Epithelial cell of esophagus (primary cell): ENCODE data around the gene ETV6.

Experiments
- DNase-seq: peaks from one replicate; pipeline ENCODE4 v3.0.0; 2010; ENCODE audit warnings: low read depth
- H3K4me3 ChIP-seq: 2 replicates; pipeline ENCODE4 v1.5.1; 2011; ENCODE audit warnings: mild to moderate bottlenecking, low read length, control low read depth
- TF ChIP-seq, protein P1 (sequence below): IDR thresholded peaks from 2 replicates; pipeline ENCODE4 v1.5.1; 2011; ENCODE audit warnings: low read depth, mild to moderate bottlenecking, low read length, control low read depth, inconsistent platforms; ENCODE audit not compliant: insufficient read depth; ENCODE audit errors: missing control alignments

ETV6 gene

DNA sequence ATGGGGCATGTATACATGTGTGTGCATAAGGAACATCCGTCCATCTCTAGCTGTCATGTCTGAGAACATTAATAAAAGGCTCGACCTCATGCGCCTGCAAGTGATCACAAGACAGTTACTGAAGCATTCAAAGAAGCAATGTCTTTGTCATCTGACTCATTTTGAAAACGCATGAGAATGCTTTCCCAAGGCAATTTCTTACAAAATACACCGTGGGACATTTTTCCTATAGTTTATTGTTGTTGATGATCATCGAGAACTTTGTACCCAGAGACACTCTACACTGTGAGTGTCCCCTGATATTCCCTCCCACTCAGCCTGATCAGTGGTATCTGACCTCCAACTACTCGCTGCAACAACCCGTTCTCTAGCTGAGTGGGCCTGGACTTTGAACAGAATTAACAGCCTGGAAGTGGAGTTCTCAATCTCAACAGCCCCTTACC lies 68.1 kb downstream of the ETV6 start:
- TF ChIP-seq, protein P1, sequence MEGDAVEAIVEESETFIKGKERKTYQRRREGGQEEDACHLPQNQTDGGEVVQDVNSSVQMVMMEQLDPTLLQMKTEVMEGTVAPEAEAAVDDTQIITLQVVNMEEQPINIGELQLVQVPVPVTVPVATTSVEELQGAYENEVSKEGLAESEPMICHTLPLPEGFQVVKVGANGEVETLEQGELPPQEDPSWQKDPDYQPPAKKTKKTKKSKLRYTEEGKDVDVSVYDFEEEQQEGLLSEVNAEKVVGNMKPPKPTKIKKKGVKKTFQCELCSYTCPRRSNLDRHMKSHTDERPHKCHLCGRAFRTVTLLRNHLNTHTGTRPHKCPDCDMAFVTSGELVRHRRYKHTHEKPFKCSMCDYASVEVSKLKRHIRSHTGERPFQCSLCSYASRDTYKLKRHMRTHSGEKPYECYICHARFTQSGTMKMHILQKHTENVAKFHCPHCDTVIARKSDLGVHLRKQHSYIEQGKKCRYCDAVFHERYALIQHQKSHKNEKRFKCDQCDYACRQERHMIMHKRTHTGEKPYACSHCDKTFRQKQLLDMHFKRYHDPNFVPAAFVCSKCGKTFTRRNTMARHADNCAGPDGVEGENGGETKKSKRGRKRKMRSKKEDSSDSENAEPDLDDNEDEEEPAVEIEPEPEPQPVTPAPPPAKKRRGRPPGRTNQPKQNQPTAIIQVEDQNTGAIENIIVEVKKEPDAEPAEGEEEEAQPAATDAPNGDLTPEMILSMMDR: no peak
- peak; percentile 50 for DNase-seq
- H3K4me3 ChIP-seq: no peak overlapping the region

DNA sequence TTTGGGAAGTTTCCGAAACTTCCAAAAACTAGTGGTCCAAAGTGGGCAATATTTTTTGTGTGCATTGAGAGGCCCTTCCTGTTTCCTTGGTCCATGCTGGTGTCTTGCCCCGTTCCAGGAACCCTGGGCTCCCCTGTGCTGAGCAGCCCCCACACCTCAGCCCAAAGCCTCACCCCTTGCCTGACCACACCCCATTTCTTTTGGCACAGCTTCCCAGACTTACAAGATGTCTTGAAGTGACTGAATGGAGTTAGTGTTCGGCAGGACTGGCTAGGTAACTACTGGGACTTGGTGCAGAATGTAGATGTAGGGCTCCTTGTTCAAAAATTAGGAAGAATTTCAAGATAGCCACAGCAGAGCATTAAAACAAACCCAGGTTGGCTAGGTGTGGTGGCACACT lies 68.6 kb downstream of the ETV6 start:
- H3K4me3 ChIP-seq: no peak overlapping the region
- peak; percentile 39 for DNase-seq
- TF ChIP-seq, protein P1: no peak

DNA sequence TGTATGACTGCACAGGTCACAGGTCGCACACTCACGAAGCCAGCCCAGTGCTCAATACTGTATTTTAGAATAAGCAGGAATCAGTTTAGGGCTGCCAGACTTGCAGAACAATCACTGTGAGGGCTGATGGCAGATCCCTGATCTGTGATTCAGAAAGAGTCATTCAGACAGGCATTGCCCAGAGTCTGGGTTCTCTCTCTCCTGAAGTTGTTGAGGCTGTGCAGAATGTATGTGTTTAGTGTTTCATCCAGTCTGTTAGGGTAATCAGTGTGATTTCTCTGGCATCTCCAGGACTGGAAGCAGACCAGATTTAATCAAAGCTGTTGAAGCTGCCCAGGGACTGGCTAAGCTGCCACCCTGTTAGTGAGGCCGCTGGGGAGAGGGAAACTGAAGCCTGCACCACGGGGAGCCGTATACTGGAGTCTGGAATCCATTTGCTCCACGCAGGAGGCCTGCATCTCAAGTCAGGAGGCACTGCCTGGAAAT lies 69.3 kb downstream of the ETV6 start:
- TF ChIP-seq, protein P1: no peak
- no peak overlapping the region for H3K4me3 ChIP-seq
- DNase-seq: peak; percentile 86

- H3K4me3 ChIP-seq: no peak overlapping the region
- DNase-seq: peak; percentile 93
- TF ChIP-seq, protein P1: no peak
Measured at GRCh38 chr12:11719678-11720099, 70.2 kb downstream of the ETV6 start.

GRCh38 chr12:11722071-11722470 lies 72.6 kb downstream of the ETV6 start:
- no peak for DNase-seq
- TF ChIP-seq, protein P1: no peak
- H3K4me3 ChIP-seq: no peak overlapping the region

DNA sequence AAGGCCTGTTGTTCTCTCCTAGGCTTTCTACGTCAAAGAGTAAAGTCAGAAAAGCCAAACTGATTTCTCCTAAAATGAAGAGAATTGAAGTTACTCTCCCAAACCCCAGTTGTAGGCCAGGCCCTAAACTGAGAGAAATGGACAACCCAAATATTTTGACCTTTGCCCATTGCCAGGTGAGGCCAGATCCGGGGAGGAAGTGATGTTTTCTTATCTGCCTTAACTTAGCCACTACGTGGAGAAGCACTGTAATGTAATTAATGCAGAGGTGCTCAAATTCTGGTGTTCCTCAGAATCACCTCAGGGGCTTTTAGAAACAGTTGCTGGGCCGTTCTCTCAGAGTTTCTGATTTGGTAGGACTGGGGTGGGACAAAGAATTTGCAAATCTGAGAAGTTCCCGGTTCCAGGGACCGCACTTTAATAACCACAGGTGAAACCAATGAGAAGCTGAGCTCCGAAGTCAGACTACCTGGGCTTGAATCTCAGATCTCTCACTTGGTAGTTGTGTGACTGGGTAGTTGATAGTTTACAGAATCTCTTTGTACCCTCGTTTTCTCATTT lies 73.2 kb downstream of the ETV6 start:
- H3K4me3 ChIP-seq: no peak overlapping the region
- TF ChIP-seq, protein P1: no peak
- no peak for DNase-seq

- TF ChIP-seq, protein P1: no peak
- H3K4me3 ChIP-seq: no peak overlapping the region
- DNase-seq: no peak
Measured at GRCh38 chr12:11723993-11724392, 74.5 kb downstream of the ETV6 start.
